ENCODE data around the gene EXTL2.
"Not testable (repeated sequence)": the region's sequence is repeated elsewhere in the genome, so short reads cannot be mapped to it uniquely, and the experiment has no call there.

Gene EXTL2

DNA sequence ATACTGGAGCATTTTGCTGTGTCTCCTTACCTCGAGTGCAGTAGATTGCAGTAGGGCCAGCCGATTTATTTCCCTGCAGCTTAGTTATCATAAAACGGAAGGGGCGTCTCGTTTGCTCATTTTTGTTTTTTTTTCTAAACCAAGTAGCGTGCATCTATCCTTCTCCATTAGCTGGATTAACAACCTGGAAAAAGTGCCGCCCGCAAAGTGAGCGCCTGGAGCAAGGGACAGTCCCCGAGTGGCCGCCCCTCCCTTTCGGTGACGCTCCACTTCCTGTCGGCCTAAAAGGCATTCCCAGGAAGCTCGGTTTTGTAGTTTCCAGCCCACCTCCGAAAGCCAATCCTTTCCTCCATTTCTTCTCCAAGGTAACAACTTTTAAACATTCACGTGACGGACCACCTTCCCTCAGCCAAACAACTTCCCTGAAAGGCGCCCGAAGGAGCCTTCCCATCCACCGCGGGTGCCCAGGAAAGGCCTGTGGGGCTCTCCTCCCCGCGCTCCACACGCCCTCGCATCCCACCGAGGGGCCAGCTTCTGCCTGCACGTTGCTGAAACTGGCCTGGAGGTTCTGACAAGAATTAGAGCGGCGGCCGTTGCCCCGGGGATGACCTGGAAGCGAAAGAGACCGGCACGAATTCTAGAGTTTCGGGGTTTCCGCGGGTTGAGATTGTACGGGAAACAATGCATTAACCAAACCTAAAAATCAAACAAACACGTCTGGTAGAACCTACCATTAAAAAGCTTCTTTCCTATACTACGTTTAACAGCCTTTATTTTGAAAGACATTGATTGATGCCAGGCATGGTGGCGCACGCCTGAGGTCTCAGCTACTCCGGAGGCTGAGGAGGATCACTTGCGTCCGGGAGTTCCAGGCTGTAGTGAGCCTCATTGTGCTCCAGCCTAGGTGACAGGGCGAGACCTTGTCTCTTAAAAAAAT lies at the start of gene EXTL2:
Gene EXTL2 (minus strand): TSS at position 240 of the 937 bp plus-strand sequence. CDS start 6,085 bp downstream, outside the sequence.
- peak; percentile 90 for DNase-seq

DNA sequence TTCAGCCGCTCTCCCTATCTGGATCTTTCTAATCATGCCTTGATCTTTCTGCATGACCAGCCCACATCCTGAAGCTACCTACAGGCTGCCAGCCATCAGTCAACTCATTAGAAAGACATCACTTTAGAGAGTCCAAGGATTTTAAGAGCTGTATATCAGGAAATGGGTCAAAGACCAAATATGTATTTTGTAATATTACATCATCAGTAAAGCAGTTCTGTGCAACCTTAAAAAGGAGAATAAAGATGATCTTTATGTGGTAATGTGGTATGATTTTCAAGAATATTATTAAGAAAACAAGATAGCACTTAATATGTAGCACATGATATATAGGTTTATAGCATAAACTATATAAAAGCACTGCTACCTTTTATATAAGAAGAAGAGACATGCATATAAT lies 48.9 kb upstream of the EXTL2 start:
- no peak for DNase-seq

- DNase-seq = no peak
Observed at GRCh38 chr1:100942304-100943046, 47.8 kb upstream of the EXTL2 start.

- no peak for DNase-seq
Observed at GRCh38 chr1:100941580-100942216, 47.1 kb upstream of the EXTL2 start.

DNA sequence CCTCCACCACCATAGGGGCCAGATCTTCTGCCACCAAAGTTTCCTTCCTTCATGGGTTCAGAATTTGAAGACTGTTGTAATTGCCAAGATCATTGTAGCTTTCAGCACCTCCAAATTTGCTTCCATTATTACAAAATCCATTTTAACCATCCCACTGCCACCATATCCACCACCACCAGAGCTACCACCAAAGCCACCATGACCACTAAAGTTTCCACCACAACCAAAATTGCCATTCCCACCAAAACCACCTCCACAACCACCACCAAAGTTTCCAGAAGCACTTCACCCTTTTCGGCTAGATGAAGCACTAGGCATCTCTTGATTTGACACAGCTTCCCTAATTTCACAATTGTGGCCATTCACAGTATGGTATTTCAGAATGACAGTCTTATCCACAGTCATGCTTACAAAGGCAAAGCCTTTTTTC lies 46.5 kb upstream of the EXTL2 start:
- no peak for DNase-seq

- DNase-seq = no peak
Observed at GRCh38 chr1:100936194-100936967, 41.7 kb upstream of the EXTL2 start.

DNA sequence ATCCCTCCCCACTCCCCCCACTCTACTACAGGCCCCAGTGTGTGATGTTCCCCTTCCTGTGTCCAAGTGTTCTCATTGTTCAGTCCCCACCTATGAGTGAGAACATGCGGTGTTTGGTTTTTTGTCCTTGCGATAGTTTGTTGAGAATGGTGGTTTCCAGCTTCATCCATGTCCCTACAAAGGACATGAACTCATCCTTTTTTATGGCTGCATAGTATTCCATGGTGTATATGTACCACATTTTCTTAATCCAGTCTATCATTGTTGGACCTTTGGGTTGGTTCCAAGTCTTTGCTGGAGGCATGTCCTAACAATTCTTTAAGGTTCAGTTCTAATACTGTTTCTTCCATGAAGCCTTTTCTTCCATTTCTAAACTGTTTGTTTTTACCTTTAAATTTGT lies 38.9 kb upstream of the EXTL2 start:
- DNase-seq = not testable (repeated sequence)

DNA sequence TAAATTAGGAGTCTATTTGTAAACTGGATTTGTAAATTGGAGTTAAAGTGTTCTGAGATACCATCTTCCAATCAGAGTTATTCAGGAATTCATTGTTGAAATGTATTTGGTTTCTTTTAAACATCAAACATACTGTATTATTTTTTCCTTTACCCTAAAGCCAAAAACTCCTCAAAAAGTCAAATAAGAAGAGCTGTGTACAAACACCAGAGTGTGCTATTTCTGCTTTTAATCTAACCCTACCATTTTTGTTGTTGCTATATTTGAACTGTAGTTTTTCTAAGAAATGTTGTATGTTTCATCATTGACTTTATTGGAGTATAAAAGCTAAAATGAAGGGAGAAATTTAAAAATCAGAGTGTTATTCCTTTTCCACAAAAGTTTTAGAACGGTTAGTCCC lies 37.1 kb upstream of the EXTL2 start:
- no peak for DNase-seq

- DNase-seq = no peak
Observed at GRCh38 chr1:100930494-100930893, 35.9 kb upstream of the EXTL2 start.

DNA sequence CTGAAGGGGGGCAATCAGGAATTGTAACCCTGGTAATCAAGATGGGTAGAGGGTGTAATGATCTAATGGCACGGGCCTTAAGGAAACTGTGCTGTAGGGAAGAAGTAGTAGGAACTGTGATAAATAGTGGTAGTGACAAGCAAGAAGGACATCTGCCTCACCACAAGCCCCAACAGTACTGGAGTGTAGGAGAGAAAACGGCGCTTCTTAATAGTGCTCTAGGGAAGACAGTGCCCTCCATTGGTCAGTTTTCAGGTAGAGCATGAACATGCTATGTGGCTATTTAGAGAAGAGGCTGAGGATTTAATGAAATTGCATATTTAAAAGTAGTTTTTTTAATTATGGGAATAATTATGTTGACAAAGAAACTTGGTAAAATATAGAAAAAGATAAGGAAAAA lies 33.5 kb upstream of the EXTL2 start:
- no peak for DNase-seq

- peak; percentile 51 for DNase-seq
Observed at GRCh38 chr1:100927276-100927675, 32.6 kb upstream of the EXTL2 start.

- DNase-seq = no peak
Observed at GRCh38 chr1:100926240-100926639, 31.6 kb upstream of the EXTL2 start.

GRCh38 chr1:100924991-100925390 lies 30.3 kb upstream of the EXTL2 start:
- no peak for DNase-seq

GRCh38 chr1:100924212-100924611 lies 29.6 kb upstream of the EXTL2 start:
- no peak for DNase-seq

- peak; percentile 71 for DNase-seq
Observed at GRCh38 chr1:100921110-100921706, 26.6 kb upstream of the EXTL2 start.

DNA sequence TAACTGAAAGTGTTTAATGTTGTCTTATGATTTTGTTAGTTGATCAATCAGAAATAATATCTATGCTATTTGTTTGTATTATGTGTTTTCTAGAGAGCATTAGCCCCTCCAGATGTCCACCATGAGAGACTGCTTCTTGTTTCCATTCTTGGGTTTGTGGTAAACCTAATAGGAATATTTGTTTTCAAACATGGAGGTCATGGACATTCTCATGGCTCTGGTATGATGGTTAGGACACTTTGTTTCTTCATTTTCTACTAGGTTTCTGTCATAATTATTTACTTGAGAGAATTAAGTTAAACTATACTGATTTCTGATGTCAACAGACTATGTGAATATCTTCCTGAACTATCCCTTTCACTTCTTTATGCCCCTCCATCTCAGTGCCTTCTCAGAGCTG lies 17.4 kb upstream of the EXTL2 start:
- no peak for DNase-seq

GRCh38 chr1:100909018-100909417 lies 14.4 kb upstream of the EXTL2 start:
- DNase-seq = no peak

DNA sequence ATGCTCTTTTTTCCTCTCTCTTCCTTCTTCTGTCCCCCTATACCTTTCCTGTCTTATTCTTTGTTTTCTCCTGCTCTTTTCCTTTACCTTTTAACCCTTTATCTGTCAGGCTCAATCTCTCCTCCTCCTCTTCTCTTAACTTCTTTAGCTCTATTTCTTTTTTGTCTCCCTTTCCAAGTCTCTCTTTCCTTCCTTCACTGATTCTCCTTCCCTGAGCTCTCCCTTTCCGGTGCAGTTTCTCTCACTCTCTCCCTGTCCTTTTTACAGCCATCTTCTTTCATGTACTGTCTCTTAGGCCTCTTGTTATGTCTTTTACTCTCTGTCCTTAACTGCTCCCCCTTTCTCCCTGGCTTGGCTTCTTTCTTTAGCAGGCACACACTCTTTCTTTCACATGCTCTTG lies 13.2 kb upstream of the EXTL2 start:
- no peak for DNase-seq

- no peak for DNase-seq
Observed at GRCh38 chr1:100905181-100905580, 10.5 kb upstream of the EXTL2 start.

- DNase-seq = no peak
Observed at GRCh38 chr1:100904528-100904927, 9.9 kb upstream of the EXTL2 start.

- DNase-seq = no peak
Observed at GRCh38 chr1:100903777-100904176, 9.1 kb upstream of the EXTL2 start.

DNA sequence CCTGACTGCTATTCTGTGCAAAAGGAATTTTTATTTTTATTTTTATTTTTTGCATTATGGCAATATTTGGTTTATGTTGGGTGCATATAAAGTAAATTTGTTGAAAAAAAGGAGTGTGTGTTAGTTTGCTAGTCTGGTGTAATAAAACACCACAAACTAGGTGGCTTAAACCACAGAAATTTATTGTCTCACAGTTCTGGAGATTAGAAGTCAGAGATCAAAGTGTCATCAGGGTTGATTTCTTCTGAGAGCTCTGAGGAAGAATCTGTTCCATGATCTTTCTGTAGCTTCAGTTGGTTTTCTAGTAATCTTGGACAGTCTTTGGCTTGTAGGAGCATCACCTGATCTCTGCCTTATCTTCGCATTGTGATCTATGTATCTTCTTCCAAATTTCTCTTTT lies 7.7 kb upstream of the EXTL2 start:
- DNase-seq = no peak
